Measurements from ENCODE around the gene KRTAP19-7. TPM values are rescaled to one million over a fixed set of nuclear protein-coding genes. Genes with fewer than 3 reads are reported as not detected.

KRTAP19-7 gene
- total and polyA plus RNA-seq, 2 donors (not counting 3 experiments of a cell fraction or from before 2014, with no cell fraction given), result not detected

DNA sequence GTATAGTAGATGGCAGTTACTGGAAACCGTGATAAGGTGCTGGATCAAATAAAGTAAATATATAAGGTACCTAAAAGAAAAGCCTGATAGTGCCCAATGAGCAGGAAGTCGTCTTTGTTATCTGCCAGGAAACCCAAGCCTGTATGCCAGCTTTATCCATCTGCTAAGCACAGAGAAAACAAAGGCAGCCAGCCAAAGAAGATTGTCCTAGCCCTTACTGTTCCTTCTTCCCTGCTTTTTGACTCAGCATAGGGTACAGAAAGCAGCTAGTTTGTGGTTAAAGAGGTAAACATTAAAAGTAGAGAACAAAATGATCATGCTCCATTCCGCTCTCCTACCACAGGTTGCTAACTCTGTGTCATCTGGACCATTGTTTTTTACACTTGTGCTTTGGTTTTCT is 19.0 kb upstream of the KRTAP19-7 start:
- FAIRE-seq (no peak), DNase-seq (ENCODE audit: low read depth, low spot score) (no peak)
- Histone ChIP-seq H4K20me1 (replicated peaks; ENCODE audit: control insufficient read depth, extremely low read depth, insufficient read depth, low read length) (no peaks in the 10 kb centered on the region), H3K9ac (replicated peaks; ENCODE audit: extremely low read depth, insufficient read depth, low read length) (no peak overlapping the region), H3K4me2 (ENCODE audit: insufficient read depth, low read length) (no peak overlapping the region), H3K27ac (ENCODE audit: insufficient read depth, low read depth, low read length) (no peak overlapping the region), H2AFZ (ENCODE audit: low read depth, low read length) (no peak overlapping the region), H3K4me1 (ENCODE audit: control insufficient read depth, extremely low read depth, insufficient read depth, low read length) (no peaks in the 10 kb centered on the region), H3K79me2 (ENCODE audit: control insufficient read depth, insufficient read depth, low read length) (no peaks in the 10 kb centered on the region), H3K9me1 (replicated peaks; ENCODE audit: control insufficient read depth, extremely low read depth, insufficient read depth, low read length) (no peaks in the 10 kb centered on the region), H3K4me3 (replicated peaks in 1 of 3; ENCODE audit: insufficient read depth in 1 of 3, low read depth in 1 of 3, low read length in 3 of 3) (no peak overlapping the region), H3K36me3 (ENCODE audit: control insufficient read depth in 2 of 2, extremely low read depth in 1 of 2, insufficient read depth in 2 of 2, low read length in 2 of 2) (no peaks in the 10 kb centered on the region), H3K9me3 (replicated peaks; ENCODE audit: control insufficient read depth, insufficient read depth, low read length) (no peaks in the 10 kb centered on the region), H3K27me3 (ENCODE audit: control insufficient read depth in 2 of 2, insufficient read depth in 2 of 2, low read length in 2 of 2) (no peaks in the 10 kb centered on the region)
- intact Hi-C loops (cut with micrococcal nuclease), result no loop called here
- BruUV-seq (replicated peaks), result no TSS peak
- dilution Hi-C loops (cut with MboI; ENCODE audit: extremely low pct_ligation_motif_present, low sequenced_read_pairs), result no loop called here
- TF ChIP-seq, protein P1, sequence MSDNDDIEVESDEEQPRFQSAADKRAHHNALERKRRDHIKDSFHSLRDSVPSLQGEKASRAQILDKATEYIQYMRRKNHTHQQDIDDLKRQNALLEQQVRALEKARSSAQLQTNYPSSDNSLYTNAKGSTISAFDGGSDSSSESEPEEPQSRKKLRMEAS (IDR thresholded peaks at IDR 0.05; ENCODE audit: insufficient read depth, insufficient read length), result no peak
- TF ChIP-seq, protein P2, sequence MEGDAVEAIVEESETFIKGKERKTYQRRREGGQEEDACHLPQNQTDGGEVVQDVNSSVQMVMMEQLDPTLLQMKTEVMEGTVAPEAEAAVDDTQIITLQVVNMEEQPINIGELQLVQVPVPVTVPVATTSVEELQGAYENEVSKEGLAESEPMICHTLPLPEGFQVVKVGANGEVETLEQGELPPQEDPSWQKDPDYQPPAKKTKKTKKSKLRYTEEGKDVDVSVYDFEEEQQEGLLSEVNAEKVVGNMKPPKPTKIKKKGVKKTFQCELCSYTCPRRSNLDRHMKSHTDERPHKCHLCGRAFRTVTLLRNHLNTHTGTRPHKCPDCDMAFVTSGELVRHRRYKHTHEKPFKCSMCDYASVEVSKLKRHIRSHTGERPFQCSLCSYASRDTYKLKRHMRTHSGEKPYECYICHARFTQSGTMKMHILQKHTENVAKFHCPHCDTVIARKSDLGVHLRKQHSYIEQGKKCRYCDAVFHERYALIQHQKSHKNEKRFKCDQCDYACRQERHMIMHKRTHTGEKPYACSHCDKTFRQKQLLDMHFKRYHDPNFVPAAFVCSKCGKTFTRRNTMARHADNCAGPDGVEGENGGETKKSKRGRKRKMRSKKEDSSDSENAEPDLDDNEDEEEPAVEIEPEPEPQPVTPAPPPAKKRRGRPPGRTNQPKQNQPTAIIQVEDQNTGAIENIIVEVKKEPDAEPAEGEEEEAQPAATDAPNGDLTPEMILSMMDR (IDR thresholded peaks at IDR 0.05; ENCODE audit: extremely low read depth in 1 of 2, insufficient read depth in 1 of 2, low read depth in 1 of 2, low read length in 2 of 2), result no peak
- TF ChIP-seq JUN (IDR thresholded peaks at IDR 0.05; ENCODE audit: borderline replicate concordance, insufficient read depth, insufficient read length, low read depth), result no peak
- CTCF ChIA-PET, result no interaction called here
- POLR2A ChIA-PET, result no interaction called here

DNA sequence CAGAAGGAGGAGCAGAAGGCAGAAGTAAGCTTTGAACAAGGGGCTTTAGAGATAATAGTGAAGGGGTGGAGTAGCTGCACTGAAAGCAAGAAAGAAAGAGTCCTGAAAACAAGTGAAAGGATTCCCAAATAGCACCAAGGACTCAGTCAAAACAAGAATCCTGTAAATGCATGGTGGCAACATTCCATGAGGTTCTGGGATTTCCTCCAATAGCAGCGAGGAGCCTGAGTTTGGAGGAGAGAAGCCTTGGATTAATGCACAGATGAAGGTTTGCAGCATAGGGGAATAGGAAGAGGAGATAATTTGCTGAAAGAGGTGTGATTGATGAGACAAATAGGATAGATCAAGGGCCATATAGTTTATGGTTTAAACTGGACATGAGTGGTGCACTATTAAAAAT is 18.2 kb upstream of the KRTAP19-7 start:
- no peak for TF ChIP-seq POLR2A (IDR thresholded peaks at IDR 0.05; ENCODE audit: low read depth, low read length)
- no peak for TF ChIP-seq FOS (IDR thresholded peaks at IDR 0.05; ENCODE audit: borderline replicate concordance, insufficient read depth, low read length)
- no peak for TF ChIP-seq POLR2AphosphoS5 (IDR thresholded peaks at IDR 0.05; ENCODE audit: insufficient read depth, low read depth, low read length)
- no peak for TF ChIP-seq GATA2 (IDR thresholded peaks at IDR 0.05; ENCODE audit: insufficient read depth, insufficient read length, low read depth, low read length)
- no peak for TF ChIP-seq EZH2 (IDR thresholded peaks at IDR 0.05; ENCODE audit: borderline replicate concordance, low read depth, low read length, severe bottlenecking)
- no peak for FAIRE-seq
- BruUV-seq (replicated peaks), result no TSS peak

More for the DNA sequence above, 18.2 kb upstream of the KRTAP19-7 start:
- Histone ChIP-seq H3K9ac (replicated peaks; ENCODE audit: extremely low read depth, insufficient read depth, low read length) (no peak overlapping the region), H3K9me3 (replicated peaks; ENCODE audit: control insufficient read depth, insufficient read depth, low read length) (no peaks in the 10 kb centered on the region), H3K4me3 (replicated peaks in 1 of 3; ENCODE audit: insufficient read depth in 1 of 3, low read depth in 1 of 3, low read length in 3 of 3) (no peak overlapping the region), H3K9me1 (replicated peaks; ENCODE audit: control insufficient read depth, extremely low read depth, insufficient read depth, low read length) (no peaks in the 10 kb centered on the region), H3K36me3 (ENCODE audit: control insufficient read depth in 2 of 2, extremely low read depth in 1 of 2, insufficient read depth in 2 of 2, low read length in 2 of 2) (no peaks in the 10 kb centered on the region), H2AFZ (ENCODE audit: low read depth, low read length) (no peak overlapping the region), H4K20me1 (replicated peaks; ENCODE audit: control insufficient read depth, extremely low read depth, insufficient read depth, low read length) (no peaks in the 10 kb centered on the region), H3K4me2 (ENCODE audit: insufficient read depth, low read length) (no peak overlapping the region), H3K4me1 (ENCODE audit: control insufficient read depth, extremely low read depth, insufficient read depth, low read length) (no peaks in the 10 kb centered on the region), H3K79me2 (ENCODE audit: control insufficient read depth, insufficient read depth, low read length) (no peaks in the 10 kb centered on the region), H3K27ac (ENCODE audit: insufficient read depth, low read depth, low read length) (no peak overlapping the region), H3K27me3 (ENCODE audit: control insufficient read depth in 2 of 2, insufficient read depth in 2 of 2, low read length in 2 of 2) (no peaks in the 10 kb centered on the region)
- intact Hi-C loops (cut with micrococcal nuclease) (no loop called here), dilution Hi-C loops (cut with MboI; ENCODE audit: extremely low pct_ligation_motif_present, low sequenced_read_pairs) (no loop called here)
- no peak for DNase-seq (ENCODE audit: low read depth, low spot score)
- ChIA-PET CTCF (no interaction called here), POLR2A (no interaction called here)
